IMR-90 (cell line): ENCODE measurements around the gene ACVR1. TPM values are rescaled to one million over a fixed set of nuclear protein-coding genes. Genes with fewer than 3 reads are reported as not detected.

Experiments used
- ATAC-seq: fragments of 200-7000 bp; cut with Tn5 transposase; 2 replicates; pipeline ENCODE4 v1.9.1; 2020; ENCODE audit warnings: low read depth, mild to moderate bottlenecking, moderate library complexity
- BruUV-seq: library from RNA; stranded (reverse); fragments of 400-500 nt; replicated peaks from 2 replicates; lab custom pipeline; 2021; lab: Mats Ljungman, UMichigan
- CTCF ChIA-PET: fragments of 300-600 bp; formaldehyde crosslinking; extraction: SDS; loops from one replicate; lab custom pipeline; 2021; ENCODE audit warnings: antibody characterized with exemption; lab: Yijun Ruan, JAX
- POLR2A ChIA-PET: fragments of 300-600 bp; sonication (Branson Sonifier 250); formaldehyde crosslinking; loops from one replicate; lab custom pipeline; 2022; ENCODE audit warnings: antibody characterized with exemption; ENCODE audit not compliant: unreplicated experiment; lab: Charles Lee
- DNase-seq: peaks from one replicate; pipeline ENCODE4 v3.0.0; 2013
- H2AFZ ChIP-seq: replicated peaks from 2 replicates; pipeline ENCODE3; 2013; ENCODE audit warnings: low read length, mild to moderate bottlenecking; ENCODE audit not compliant: poor library complexity
- H2AK5ac ChIP-seq: 2 replicates; pipeline ENCODE4 v1.6.1; 2013; ENCODE audit warnings: low read depth, low read length, inconsistent platforms
- H2AK9ac ChIP-seq: replicated peaks from 2 replicates; pipeline ENCODE3; 2013; ENCODE audit warnings: mild to moderate bottlenecking, low read depth, low read length, moderate library complexity; ENCODE audit not compliant: poor library complexity
- H2BK120ac ChIP-seq: 2 replicates; pipeline ENCODE4 v1.6.1; 2013; ENCODE audit warnings: low read depth, low read length, inconsistent platforms
- H2BK15ac ChIP-seq: 3 replicates; pipeline ENCODE4 v1.6.1; 2013; ENCODE audit warnings: low read depth, low read length, inconsistent platforms
- H2BK20ac ChIP-seq: 2 replicates; pipeline ENCODE4 v1.6.1; 2013; ENCODE audit warnings: low read depth, mild to moderate bottlenecking, inconsistent platforms, low read length, moderate library complexity
- H2BK5ac ChIP-seq: 2 replicates; pipeline ENCODE4 v1.6.1; 2013; ENCODE audit warnings: mild to moderate bottlenecking, low read depth, low read length, inconsistent platforms; ENCODE audit not compliant: poor library complexity, severe bottlenecking
- H3K14ac ChIP-seq: replicated peaks from 2 replicates; pipeline ENCODE4 v1.6.1; 2013; ENCODE audit warnings: low read depth, low read length, inconsistent platforms
- H3K18ac ChIP-seq: 2 replicates; pipeline ENCODE4 v1.6.1; 2013; ENCODE audit warnings: low read depth, low read length, control low read depth
- H3K23ac ChIP-seq: 2 replicates; pipeline ENCODE4 v1.6.1; 2013; ENCODE audit warnings: low read depth, low read length, inconsistent platforms
- H3K27ac ChIP-seq: 2 replicates; pipeline ENCODE4 v1.5.1; 2013; ENCODE audit warnings: mild to moderate bottlenecking, control low read depth, low read length; ENCODE audit not compliant: insufficient read depth
- H3K27me3 ChIP-seq: 2 replicates; pipeline ENCODE4 v1.6.1; 2013; ENCODE audit warnings: low read length; ENCODE audit not compliant: control insufficient read depth, insufficient read depth
- H3K36me3 ChIP-seq: 2 replicates; pipeline ENCODE4 v1.6.1; 2013; ENCODE audit warnings: low read length, mixed read lengths; ENCODE audit not compliant: control insufficient read depth, insufficient read depth
- H3K4ac ChIP-seq: 2 replicates; pipeline ENCODE4 v1.6.1; 2013; ENCODE audit warnings: low read depth, low read length, inconsistent platforms
- H3K4me1 ChIP-seq: 2 replicates; pipeline ENCODE4 v1.6.1; 2013; ENCODE audit warnings: low read length, mixed read lengths; ENCODE audit not compliant: control insufficient read depth, insufficient read depth
- H3K4me2 ChIP-seq: 2 replicates; pipeline ENCODE4 v1.6.1; 2013; ENCODE audit warnings: low read depth, mild to moderate bottlenecking, control low read depth, low read length, moderate library complexity
- H3K4me3 ChIP-seq: 2 replicates; pipeline ENCODE4 v1.5.1; 2013; ENCODE audit warnings: low read depth, mild to moderate bottlenecking, control low read depth, low read length, moderate library complexity; ENCODE audit not compliant: insufficient read depth
- H3K56ac ChIP-seq: 2 replicates; pipeline ENCODE4 v1.6.1; 2013; ENCODE audit warnings: low read length, inconsistent platforms; ENCODE audit not compliant: insufficient read depth; ENCODE audit errors: extremely low read depth
- H3K79me1 ChIP-seq, 2 experiments: 2 replicates each; pipeline ENCODE4 v1.6.1; 2013; ENCODE audit warnings: low read length in 2 of 2, inconsistent platforms in 1 of 2, low read depth in 1 of 2
- H3K9ac ChIP-seq: 2 replicates; pipeline ENCODE4 v1.6.1; 2013; ENCODE audit warnings: low read depth, low read length, control low read depth
- H3K9me1 ChIP-seq: 2 replicates; pipeline ENCODE4 v1.6.1; 2013; ENCODE audit warnings: low read length, inconsistent platforms; ENCODE audit not compliant: insufficient read depth
- H3K9me3 ChIP-seq: 2 replicates; pipeline ENCODE4 v1.6.1; 2013; ENCODE audit warnings: low read length; ENCODE audit not compliant: control insufficient read depth, insufficient read depth
- H4K20me1 ChIP-seq: 2 replicates; pipeline ENCODE4 v1.6.1; 2013; ENCODE audit warnings: low read length, inconsistent platforms; ENCODE audit not compliant: insufficient read depth
- H4K5ac ChIP-seq: 2 replicates; pipeline ENCODE4 v1.6.1; 2013; ENCODE audit warnings: mild to moderate bottlenecking, low read depth, low read length, control low read depth
- H4K8ac ChIP-seq, 2 experiments: 2 replicates each; pipeline ENCODE4 v1.6.1; 2013; ENCODE audit warnings: low read depth in 2 of 2, low read length in 2 of 2, control low read depth in 1 of 2, inconsistent platforms in 1 of 2
- H4K91ac ChIP-seq: 2 replicates; pipeline ENCODE4 v1.6.1; 2013; ENCODE audit warnings: low read depth, low read length, inconsistent platforms; ENCODE audit not compliant: insufficient read depth
- RAD21 ChIP-seq: IDR thresholded peaks from 2 replicates; pipeline ENCODE4 v1.6.1; 2012; ENCODE audit warnings: low read length, improper control_type of control experiment
- SMC3 ChIP-seq: fragments of 150-350 bp; IDR thresholded peaks from 2 replicates; pipeline ENCODE4 v1.6.1; 2016; ENCODE audit warnings: low read depth, mild to moderate bottlenecking, antibody characterized with exemption, low read length, moderate library complexity
- WGBS, 2 experiments: methylation state at CpG; one replicate each; pipeline versions ENCODE4 v1.1.5 to v1.1.7; 2013; ENCODE audit warnings: missing lambda C conversion rate in 2 of 2; ENCODE audit not compliant: insufficient read length in 1 of 2; ENCODE audit errors: extremely low coverage in 2 of 2; 5-methylcytosine and 5-hydroxymethylcytosine counted together
- dilution Hi-C: fragments of 300-500 bp; cut with HindIII; formaldehyde crosslinking; loops from one replicate; pipeline ENCODE4 v1.14.3; 2018; ENCODE audit warnings: low sequenced_read_pairs; ENCODE audit not compliant: unreplicated experiment
- in situ Hi-C: fragments of 300-500 bp; cut with MboI; formaldehyde crosslinking; loops from 3 replicates; pipeline ENCODE4 v1.14.3; 2019; ENCODE audit warnings: low sequenced_read_pairs, inconsistent platforms, mixed read lengths
- intact Hi-C: fragments of 100-400 bp; cut with micrococcal nuclease; formaldehyde crosslinking; loops from 2 replicates; pipeline ENCODE4 v1.10.0; 2022
- polyA plus RNA-seq, 3 experiments: library from polyadenylated mRNA; depleted of rRNA; stranded (reverse); fragments of >200 nt; gene quantifications; 2 replicates each; pipeline ENCODE4 v1.2.3, GENCODE V29; 2012; ENCODE audit warnings: low replicate concordance in 1 of 3
- total RNA-seq: library from RNA; depleted of rRNA; stranded (reverse); fragments of >200 nt; gene quantifications from 2 replicates; pipeline ENCODE4 v1.2.3, GENCODE V29; 2012
- TF ChIP-seq, protein P1 (sequence below): fragments of 150-350 bp; IDR thresholded peaks from 2 replicates; pipeline ENCODE4 v1.6.1; 2016; ENCODE audit warnings: low read depth, mild to moderate bottlenecking, low read length, moderate library complexity, borderline replicate concordance
- TF ChIP-seq, protein P2 (sequence below): conservative IDR thresholded peaks from 2 replicates; pipeline ENCODE4 v1.5.1; 2012; ENCODE audit warnings: mild to moderate bottlenecking, low read depth, low read length, improper control_type of control experiment

The ACVR1 gene
- total and polyA plus RNA-seq, 2 of the 4 experiments (the other 2 are of a cell fraction), result 21.1 to 40.8 TPM

DNA sequence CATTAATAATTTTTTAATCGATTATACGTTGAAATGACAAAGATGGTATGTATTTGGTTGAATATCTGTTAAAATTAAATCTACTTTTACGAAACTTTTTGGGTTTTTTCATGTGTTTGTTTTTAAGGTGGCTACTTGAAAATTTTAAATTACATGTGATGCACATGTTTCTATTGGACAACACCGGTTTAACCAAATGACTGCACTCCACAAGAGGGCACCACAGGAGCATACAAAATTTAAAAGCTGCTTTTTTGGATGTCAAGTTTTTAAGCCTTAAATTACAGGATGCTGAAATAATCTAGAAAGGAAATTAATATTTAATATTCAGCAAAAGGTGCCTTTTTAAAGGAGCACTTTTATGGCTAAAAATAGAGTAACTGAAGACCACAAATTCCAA is 98.7 kb downstream of the ACVR1 start:
- Histone ChIP-seq H3K23ac (no peak overlapping the region), H4K20me1 (peaks cover 2% of the 10 kb centered on the region; the same call in 1 of the 2 replicates), H2BK120ac (no peak overlapping the region), H2BK20ac (no peak overlapping the region), H3K27me3 (no peaks in the 10 kb centered on the region), H4K8ac (no peak overlapping the region), H3K4me2 (no peak overlapping the region), H2AK9ac (no peak overlapping the region), H2AK5ac (no peak overlapping the region), H3K27ac (no peak overlapping the region), H3K9ac (no peak overlapping the region), H4K91ac (no peak overlapping the region), H3K4ac (no peak overlapping the region), H2BK15ac (no peak overlapping the region), H4K5ac (no peak overlapping the region), H3K14ac (no peak overlapping the region), H3K9me3 (no peaks in the 10 kb centered on the region), H3K18ac (no peak overlapping the region), H3K4me1 (no peaks in the 10 kb centered on the region), H3K56ac (no peak overlapping the region), H3K9me1 (no peaks in the 10 kb centered on the region; the same call in 1 of the 2 replicates), H3K79me1 (peaks cover 5 to 9% of the 10 kb centered on the region in 2 experiments; a peak in 3 of 4 replicates), H3K36me3 (peaks cover 23% of the 10 kb centered on the region), H3K4me3 (no peak overlapping the region), H2BK5ac (no peak overlapping the region), H2AFZ (no peak overlapping the region)
- dilution Hi-C loops, result no loop called here
- WGBS, 2 experiments, result 100% methylated on average over 2 of the region's 4 CpGs; no CpG with 5 or more reads in 1 of the 2 experiments
- in situ Hi-C loops, result loop anchor here (5.0 kb wide), 1 partner anchor 230 kb away; no protein-coding TSS in a partner anchor
- TF ChIP-seq SMC3 (peak; percentile 94), RAD21 (peak; percentile 86)
- TF ChIP-seq, protein P1, sequence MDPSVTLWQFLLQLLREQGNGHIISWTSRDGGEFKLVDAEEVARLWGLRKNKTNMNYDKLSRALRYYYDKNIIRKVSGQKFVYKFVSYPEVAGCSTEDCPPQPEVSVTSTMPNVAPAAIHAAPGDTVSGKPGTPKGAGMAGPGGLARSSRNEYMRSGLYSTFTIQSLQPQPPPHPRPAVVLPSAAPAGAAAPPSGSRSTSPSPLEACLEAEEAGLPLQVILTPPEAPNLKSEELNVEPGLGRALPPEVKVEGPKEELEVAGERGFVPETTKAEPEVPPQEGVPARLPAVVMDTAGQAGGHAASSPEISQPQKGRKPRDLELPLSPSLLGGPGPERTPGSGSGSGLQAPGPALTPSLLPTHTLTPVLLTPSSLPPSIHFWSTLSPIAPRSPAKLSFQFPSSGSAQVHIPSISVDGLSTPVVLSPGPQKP, result no peak
- TF ChIP-seq, protein P2, sequence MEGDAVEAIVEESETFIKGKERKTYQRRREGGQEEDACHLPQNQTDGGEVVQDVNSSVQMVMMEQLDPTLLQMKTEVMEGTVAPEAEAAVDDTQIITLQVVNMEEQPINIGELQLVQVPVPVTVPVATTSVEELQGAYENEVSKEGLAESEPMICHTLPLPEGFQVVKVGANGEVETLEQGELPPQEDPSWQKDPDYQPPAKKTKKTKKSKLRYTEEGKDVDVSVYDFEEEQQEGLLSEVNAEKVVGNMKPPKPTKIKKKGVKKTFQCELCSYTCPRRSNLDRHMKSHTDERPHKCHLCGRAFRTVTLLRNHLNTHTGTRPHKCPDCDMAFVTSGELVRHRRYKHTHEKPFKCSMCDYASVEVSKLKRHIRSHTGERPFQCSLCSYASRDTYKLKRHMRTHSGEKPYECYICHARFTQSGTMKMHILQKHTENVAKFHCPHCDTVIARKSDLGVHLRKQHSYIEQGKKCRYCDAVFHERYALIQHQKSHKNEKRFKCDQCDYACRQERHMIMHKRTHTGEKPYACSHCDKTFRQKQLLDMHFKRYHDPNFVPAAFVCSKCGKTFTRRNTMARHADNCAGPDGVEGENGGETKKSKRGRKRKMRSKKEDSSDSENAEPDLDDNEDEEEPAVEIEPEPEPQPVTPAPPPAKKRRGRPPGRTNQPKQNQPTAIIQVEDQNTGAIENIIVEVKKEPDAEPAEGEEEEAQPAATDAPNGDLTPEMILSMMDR, result peak; percentile 79
- peak; percentile 57; the same call in 1 of the 2 replicates for ATAC-seq
- intact Hi-C loops, result loop anchor here (1.0 kb wide), 2 partner anchors 233 to 280 kb away; no protein-coding TSS in a partner anchor
- BruUV-seq, result no TSS peak
- POLR2A ChIA-PET, result no interaction called here
- peak; percentile 69 for DNase-seq
- CTCF ChIA-PET, result interaction anchor here (1.3 kb wide), 1 partner anchor 246 kb away, joined by 6 read pairs; no protein-coding TSS in a partner anchor
